K562 (cell line): ENCODE measurements around the gene RBFOX2. TPM values are rescaled to one million over a fixed set of nuclear protein-coding genes. Genes with fewer than 3 reads are reported as not detected.

Experiments
- ATAC-seq: fragments of 200-7000 bp; cut with Tn5 transposase; 3 replicates; pipeline ENCODE4 v1.9.1; 2020; ENCODE audit warnings: moderate library complexity
- BruUV-seq: library from RNA; stranded (reverse); fragments of 400-500 nt; replicated peaks from 2 replicates; lab custom pipeline; 2021; lab: Mats Ljungman, UMichigan
- CTCF ChIA-PET: fragments of 300-600 bp; formaldehyde crosslinking; extraction: SDS; loops from one replicate; lab custom pipeline; 2021; ENCODE audit warnings: low intra/inter-chr PET ratio; lab: Yijun Ruan, JAX
- POLR2A ChIA-PET: fragments of 300-600, 350-650 bp; sonication (Branson Sonifier 250); formaldehyde crosslinking; extraction: SDS; loops from one replicate; lab custom pipeline; 2021; ENCODE audit warnings: antibody characterized with exemption, inconsistent platforms; lab: Yijun Ruan, JAX
- DNase-seq, 4 experiments: peaks; one replicate each; pipeline versions ENCODE4 v3.0.0 to v3.0.0-alpha.2; 2011 to 2018; ENCODE audit warnings: low spot score in 3 of 4, mixed read lengths in 3 of 4; ENCODE audit errors: extremely low read depth in 1 of 4
- FAIRE-seq: peaks from 2 replicates; lab custom pipeline; 2011; peaks lifted over from hg19 to GRCh38; lab: Jason Lieb, UNC
- H2AFZ ChIP-seq: 2 replicates; pipeline ENCODE4 v1.6.0; 2011; ENCODE audit warnings: low read depth, low read length, control low read depth, inconsistent platforms
- H3K27ac ChIP-seq: fragments of 200-600 bp; 3 replicates; pipeline ENCODE4 v1.8.0; 2011; ENCODE audit warnings: low read depth, mild to moderate bottlenecking, control low read depth, inconsistent platforms, low read length, moderate library complexity, mixed read lengths; ENCODE audit errors: extremely low read depth
- H3K27me3 ChIP-seq, 2 experiments: fragments of 300-600 bp in 1 of 2; 2 replicates in 1 of 2; 3 replicates in 1 of 2; pipeline versions ENCODE4 v1.6.0 to v1.8.0; 2011; ENCODE audit warnings: inconsistent platforms in 2 of 2, low read length in 2 of 2, mild to moderate bottlenecking in 1 of 2, mixed read lengths in 1 of 2, moderate library complexity in 1 of 2; ENCODE audit not compliant: control insufficient read depth in 2 of 2, insufficient read depth in 2 of 2
- H3K36me3 ChIP-seq: fragments of 300-600 bp; 3 replicates; pipeline ENCODE4 v1.8.0; 2011; ENCODE audit warnings: mild to moderate bottlenecking, low read length, inconsistent platforms; ENCODE audit not compliant: control insufficient read depth, insufficient read depth
- H3K4me1 ChIP-seq, 2 experiments: fragments of 200-600 bp in 1 of 2; replicated peaks in 1 of 2; 2 replicates in 1 of 2; 3 replicates in 1 of 2; pipeline versions ENCODE4 v1.5.1 to v1.8.0; 2011; ENCODE audit warnings: inconsistent platforms in 2 of 2, low read length in 2 of 2, mild to moderate bottlenecking in 1 of 2, mixed read lengths in 1 of 2, moderate library complexity in 1 of 2; ENCODE audit not compliant: control insufficient read depth in 2 of 2, insufficient read depth in 2 of 2
- H3K4me2 ChIP-seq: 2 replicates; pipeline ENCODE4 v1.6.1; 2011; ENCODE audit warnings: low read length, control low read depth, inconsistent platforms, mixed read lengths; ENCODE audit not compliant: insufficient read depth
- H3K4me3 ChIP-seq: fragments of 200-600 bp; sonication (generic), shearing (Covaris generic); 2 replicates; pipeline ENCODE4 v1.5.1; 2016; ENCODE audit warnings: control low read depth, inconsistent platforms
- H3K79me2 ChIP-seq: fragments of 200-600 bp; 3 replicates; pipeline ENCODE4 v1.8.0; 2011; ENCODE audit warnings: low read length, inconsistent platforms; ENCODE audit not compliant: control insufficient read depth, insufficient read depth
- H3K9ac ChIP-seq, 2 experiments: 2 replicates each; pipeline versions ENCODE4 v1.6.0 to v1.6.1; 2011; ENCODE audit warnings: low read depth in 2 of 2, low read length in 2 of 2, control low read depth in 1 of 2, inconsistent platforms in 1 of 2, mild to moderate bottlenecking in 1 of 2, mixed read lengths in 1 of 2; ENCODE audit not compliant: insufficient read depth in 1 of 2
- H3K9me1 ChIP-seq: one replicate; pipeline ENCODE4 v1.6.0; 2011; ENCODE audit warnings: inconsistent platforms, mild to moderate bottlenecking, low read length, moderate library complexity; ENCODE audit not compliant: control insufficient read depth, insufficient read depth
- H3K9me3 ChIP-seq: replicated peaks from 2 replicates; pipeline ENCODE4 v1.5.1; 2011; ENCODE audit warnings: low read depth, low read length, inconsistent platforms; ENCODE audit not compliant: control insufficient read depth, insufficient read depth
- H4K20me1 ChIP-seq: replicated peaks from 2 replicates; pipeline ENCODE4 v1.6.1; 2011; ENCODE audit warnings: low read length, inconsistent platforms, mixed read lengths; ENCODE audit not compliant: control insufficient read depth, insufficient read depth
- BHLHE40 ChIP-seq: IDR thresholded peaks from 2 replicates; pipeline ENCODE4 v1.6.1; 2011; ENCODE audit warnings: low read length, improper control_type of control experiment
- CREBBP ChIP-seq: IDR thresholded peaks from one replicate; pipeline ENCODE4 v1.6.1; 2012; ENCODE audit warnings: low read depth, mild to moderate bottlenecking, control low read depth, inconsistent platforms, low read length
- LCOR ChIP-seq: sonication (generic); formaldehyde crosslinking; IDR thresholded peaks from 2 replicates; pipeline ENCODE4 v1.8.0; 2022; ENCODE audit warnings: mild to moderate bottlenecking, missing genetic modification reagents
- MAFF ChIP-seq: IDR thresholded peaks from 2 replicates; pipeline ENCODE4 v1.6.1; 2012; ENCODE audit warnings: low read length, improper control_type of control experiment
- MYBL2 ChIP-seq, 2 experiments: fragments of 450-650 bp in 1 of 2; sonication (generic) in 1 of 2; formaldehyde crosslinking in 1 of 2; IDR thresholded peaks; 2 replicates each; pipeline versions ENCODE4 v1.6.1 to v1.8.1; 2017 to 2022; ENCODE audit warnings: borderline replicate concordance in 1 of 2, inconsistent platforms in 1 of 2, low read depth in 1 of 2, mild to moderate bottlenecking in 1 of 2, missing genetic modification reagents in 1 of 2, moderate library complexity in 1 of 2
- RB1 ChIP-seq: fragments of 450-650 bp; IDR thresholded peaks from 2 replicates; pipeline ENCODE4 v1.6.1; 2017; ENCODE audit warnings: low read depth, mild to moderate bottlenecking
- TAF15 ChIP-seq: fragments of 200-400 bp; formaldehyde crosslinking; IDR thresholded peaks from 2 replicates; pipeline ENCODE4 v1.6.1; 2017; ENCODE audit warnings: mild to moderate bottlenecking, low read depth, low read length, moderate library complexity
- ZBED1 ChIP-seq: IDR thresholded peaks from 2 replicates; pipeline ENCODE4 v1.6.1; 2014
- ZNF174 ChIP-seq: fragments of 250-450 bp; sonication (Bioruptor Pico); IDR thresholded peaks from 2 replicates; pipeline ENCODE4 v1.4.0; 2020; ENCODE audit warnings: mild to moderate bottlenecking
- ZNF79 ChIP-seq: fragments of 250-450 bp; sonication (Bioruptor Pico); IDR thresholded peaks from 2 replicates; pipeline ENCODE4 v1.4.0; 2020; ENCODE audit warnings: low read depth, mild to moderate bottlenecking, moderate library complexity
- WGBS: fragments of 100-300 bp; shearing (Covaris generic); methylation state at CpG from one replicate; pipeline ENCODE4 v1.1.6; 2016; ENCODE audit warnings: low coverage, mixed read lengths; ENCODE audit not compliant: insufficient coverage; ENCODE audit errors: missing lambda C conversion rate; 5-methylcytosine and 5-hydroxymethylcytosine counted together
- in situ Hi-C: fragments of 300-500 bp; cut with MboI; formaldehyde crosslinking; loops from 4 replicates; pipeline ENCODE4 v1.15.0; 2018; ENCODE audit warnings: inconsistent platforms, mixed read lengths
- intact Hi-C: fragments of 100-400 bp; cut with micrococcal nuclease; formaldehyde crosslinking; loops from 2 replicates; pipeline ENCODE4 v1.14.2; 2022
- polyA plus RNA-seq, 8 experiments: library from polyadenylated mRNA; depleted of rRNA in 4 of 8; stranded (reverse) in 5 of 8; unstranded in 3 of 8; fragments of >200 nt; fragmentation: Nextera tagmentation in 2 of 8; fragmentation: Illumina TruSeq in 1 of 8; extraction: Ambion mirVana in 2 of 8; extraction: Trizol in 1 of 8; gene quantifications; 2 replicates each; pipeline versions ENCODE4 v1.2.1 to v1.2.3, GENCODE V29; 2011 to 2014; ENCODE audit warnings: inconsistent platforms in 1 of 8, missing spikeins in 1 of 8
- total RNA-seq, 7 experiments: library from RNA; depleted of rRNA in 6 of 7; stranded (reverse); fragments of >200 nt in 6 of 7; fragmentation: Illumina TruSeq in 2 of 7; extraction: Trizol in 2 of 7; gene quantifications; 2 replicates each; pipeline versions ENCODE4 v1.2.1 to v1.2.3, GENCODE V29; 2011 to 2021; ENCODE audit warnings: low replicate concordance in 1 of 7
- TF ChIP-seq, protein P1 (sequence below): sonication (generic); formaldehyde crosslinking; IDR thresholded peaks from 2 replicates; pipeline ENCODE4 v1.8.1; 2023; ENCODE audit warnings: missing genetic modification reagents, mild to moderate bottlenecking, borderline replicate concordance

The RBFOX2 gene
- total and polyA plus RNA-seq, 9 of the 15 experiments (the other 6 are each of a cell fraction or from before 2014, with no cell fraction given), result 5.8 to 24.8 (median 14.2) TPM

GRCh38 chr22:36073476-36073875 is 44.9 kb upstream of the RBFOX2 start:
- intact Hi-C loops, result no loop called here
- CTCF ChIA-PET, result no interaction called here
- no peak for FAIRE-seq
- no peak for TF ChIP-seq ZNF79 (CRISPR knock-in tag)
- TF ChIP-seq RB1, result no peak
- no peak for TF ChIP-seq MYBL2 (IDR thresholded peaks at IDR 0.05; ENCODE audit: low read depth)
- TF ChIP-seq MYBL2 (CRISPR knock-in tag; IDR thresholded peaks at IDR 0.05; ENCODE audit: borderline replicate concordance), result no peak
- no peak for TF ChIP-seq CREBBP
- TF ChIP-seq, protein P1, sequence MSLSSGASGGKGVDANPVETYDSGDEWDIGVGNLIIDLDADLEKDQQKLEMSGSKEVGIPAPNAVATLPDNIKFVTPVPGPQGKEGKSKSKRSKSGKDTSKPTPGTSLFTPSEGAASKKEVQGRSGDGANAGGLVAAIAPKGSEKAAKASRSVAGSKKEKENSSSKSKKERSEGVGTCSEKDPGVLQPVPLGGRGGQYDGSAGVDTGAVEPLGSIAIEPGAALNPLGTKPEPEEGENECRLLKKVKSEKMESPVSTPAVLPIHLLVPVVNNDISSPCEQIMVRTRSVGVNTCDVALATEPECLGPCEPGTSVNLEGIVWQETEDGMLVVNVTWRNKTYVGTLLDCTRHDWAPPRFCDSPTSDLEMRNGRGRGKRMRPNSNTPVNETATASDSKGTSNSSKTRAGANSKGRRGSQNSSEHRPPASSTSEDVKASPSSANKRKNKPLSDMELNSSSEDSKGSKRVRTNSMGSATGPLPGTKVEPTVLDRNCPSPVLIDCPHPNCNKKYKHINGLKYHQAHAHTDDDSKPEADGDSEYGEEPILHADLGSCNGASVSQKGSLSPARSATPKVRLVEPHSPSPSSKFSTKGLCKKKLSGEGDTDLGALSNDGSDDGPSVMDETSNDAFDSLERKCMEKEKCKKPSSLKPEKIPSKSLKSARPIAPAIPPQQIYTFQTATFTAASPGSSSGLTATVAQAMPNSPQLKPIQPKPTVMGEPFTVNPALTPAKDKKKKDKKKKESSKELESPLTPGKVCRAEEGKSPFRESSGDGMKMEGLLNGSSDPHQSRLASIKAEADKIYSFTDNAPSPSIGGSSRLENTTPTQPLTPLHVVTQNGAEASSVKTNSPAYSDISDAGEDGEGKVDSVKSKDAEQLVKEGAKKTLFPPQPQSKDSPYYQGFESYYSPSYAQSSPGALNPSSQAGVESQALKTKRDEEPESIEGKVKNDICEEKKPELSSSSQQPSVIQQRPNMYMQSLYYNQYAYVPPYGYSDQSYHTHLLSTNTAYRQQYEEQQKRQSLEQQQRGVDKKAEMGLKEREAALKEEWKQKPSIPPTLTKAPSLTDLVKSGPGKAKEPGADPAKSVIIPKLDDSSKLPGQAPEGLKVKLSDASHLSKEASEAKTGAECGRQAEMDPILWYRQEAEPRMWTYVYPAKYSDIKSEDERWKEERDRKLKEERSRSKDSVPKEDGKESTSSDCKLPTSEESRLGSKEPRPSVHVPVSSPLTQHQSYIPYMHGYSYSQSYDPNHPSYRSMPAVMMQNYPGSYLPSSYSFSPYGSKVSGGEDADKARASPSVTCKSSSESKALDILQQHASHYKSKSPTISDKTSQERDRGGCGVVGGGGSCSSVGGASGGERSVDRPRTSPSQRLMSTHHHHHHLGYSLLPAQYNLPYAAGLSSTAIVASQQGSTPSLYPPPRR (CRISPR knock-in tag), result no peak
- TF ChIP-seq MAFF, result no peak
- no peak for TF ChIP-seq TAF15
- no peak for TF ChIP-seq ZNF174 (CRISPR knock-in tag)
- no peak for TF ChIP-seq BHLHE40
- no peak for TF ChIP-seq ZBED1
- no peak for TF ChIP-seq LCOR (CRISPR knock-in tag)

More at GRCh38 chr22:36073476-36073875, 44.9 kb upstream of the RBFOX2 start:
- no peak overlapping the region for H3K27ac ChIP-seq
- WGBS, result 70% methylated on average over 1 of the region's 1 CpG
- H3K27me3 ChIP-seq, result no peaks in the 10 kb centered on the region
- no TSS peak for BruUV-seq
- H2AFZ ChIP-seq, result no peak overlapping the region
- no peaks in the 10 kb centered on the region for H3K4me1 ChIP-seq
- no peak overlapping the region for H3K9ac ChIP-seq
- ATAC-seq (no peak), DNase-seq (no peak)
- no peaks in the 10 kb centered on the region for H3K79me2 ChIP-seq
- no peaks in the 10 kb centered on the region for H3K36me3 ChIP-seq
- in situ Hi-C loops, result no loop called here
- H4K20me1 ChIP-seq, result no peaks in the 10 kb centered on the region
- POLR2A ChIA-PET, result no interaction called here
- H3K4me2 ChIP-seq, result no peak overlapping the region
- no peaks in the 10 kb centered on the region for H3K9me3 ChIP-seq
- H3K4me3 ChIP-seq, result no peak overlapping the region
- no peaks in the 10 kb centered on the region for H3K9me1 ChIP-seq
